Dermis blood vessel endothelial cell (primary cell): ENCODE results near the gene TARS1. TPM values are rescaled to one million over a fixed set of nuclear protein-coding genes. Genes with fewer than 3 reads are reported as not detected.
A peak's percentile ranks its signal among the peaks of the same experiment; 100 is the strongest.

Experiments used
- DNase-seq: peaks from one replicate; pipeline ENCODE4 v3.0.0; 2010
- total RNA-seq: library from RNA; depleted of rRNA; stranded (reverse); fragments of >200 nt; gene quantifications from 2 replicates; pipeline ENCODE4 v1.2.3, GENCODE V29; 2014

TARS1 gene
- total RNA-seq = 196 and 227 TPM in 2 replicates

- peak; percentile 100 for DNase-seq
Measured at GRCh38 chr5:33440482-33441240, at the start of gene TARS1. Gene TARS1, plus strand, starts transcription at chr5:33440965. Its CDS starts 122 bp downstream, at chr5:33441087.

GRCh38 chr5:33398501-33398900 lies 42.3 kb upstream of the TARS1 start:
- no peak for DNase-seq

DNA sequence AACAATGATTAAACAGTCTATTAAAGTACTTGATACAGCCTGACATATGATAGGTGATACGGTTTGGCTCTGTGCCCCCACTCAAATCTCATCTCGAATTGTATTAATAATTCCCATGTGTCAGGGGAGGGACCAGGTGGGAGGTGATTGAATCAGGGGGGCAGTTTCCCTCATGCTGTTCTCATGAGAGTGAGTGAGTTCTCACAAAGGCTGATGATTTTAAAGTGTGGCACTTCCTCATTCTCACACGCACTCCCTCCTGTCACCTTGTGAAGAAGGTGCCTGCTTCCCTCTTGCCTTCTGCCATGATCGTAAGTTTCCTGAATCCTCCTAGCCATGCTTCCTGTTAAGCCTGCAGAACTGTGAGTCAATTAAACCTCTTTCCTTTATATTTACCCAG lies 40.1 kb upstream of the TARS1 start:
- DNase-seq = peak; percentile 62

DNA sequence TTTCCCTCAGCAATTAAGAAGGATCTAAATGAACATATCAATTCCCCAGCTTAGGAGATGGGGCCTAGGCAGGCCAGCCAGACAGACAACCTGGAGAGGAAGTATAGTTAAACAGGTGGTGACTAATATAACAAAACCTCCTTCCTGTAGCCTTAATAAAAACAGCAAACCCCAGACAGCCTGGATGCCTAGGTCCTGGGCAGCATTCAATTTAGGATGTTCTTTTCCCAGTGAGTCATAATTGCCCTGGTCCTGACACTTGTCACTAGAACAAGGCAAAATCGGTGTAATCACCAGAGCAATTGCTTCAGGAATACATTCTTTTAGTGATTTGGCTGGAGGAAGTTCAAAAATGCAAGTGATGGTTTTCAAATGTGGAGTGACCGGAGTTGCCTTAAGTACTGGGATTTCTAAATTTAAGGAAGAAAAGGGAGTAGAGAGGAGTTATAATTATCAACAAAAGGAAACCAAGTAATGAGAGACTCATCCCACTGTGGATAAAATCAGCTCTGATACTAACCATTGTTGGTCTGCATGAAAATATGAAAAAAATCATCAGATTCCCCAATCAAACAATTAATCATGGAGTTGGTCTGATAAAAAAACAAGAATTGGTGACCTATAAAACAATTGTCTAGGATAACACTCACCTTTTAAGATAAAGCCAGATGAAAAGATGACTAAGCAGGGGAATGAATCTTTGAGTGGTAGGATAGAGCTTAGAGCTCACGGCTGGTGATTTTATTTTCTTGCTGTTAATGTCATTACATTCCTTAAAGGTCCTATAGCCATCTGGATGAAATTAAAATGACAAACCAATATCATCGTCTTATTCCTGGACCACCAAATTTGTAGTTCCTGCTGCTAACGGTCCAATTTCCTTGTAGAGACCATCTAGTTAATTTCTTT lies 39.0 kb upstream of the TARS1 start:
- peak; percentile 76 for DNase-seq

- DNase-seq = no peak
Measured at GRCh38 chr5:33403187-33403586, 37.6 kb upstream of the TARS1 start.

DNA sequence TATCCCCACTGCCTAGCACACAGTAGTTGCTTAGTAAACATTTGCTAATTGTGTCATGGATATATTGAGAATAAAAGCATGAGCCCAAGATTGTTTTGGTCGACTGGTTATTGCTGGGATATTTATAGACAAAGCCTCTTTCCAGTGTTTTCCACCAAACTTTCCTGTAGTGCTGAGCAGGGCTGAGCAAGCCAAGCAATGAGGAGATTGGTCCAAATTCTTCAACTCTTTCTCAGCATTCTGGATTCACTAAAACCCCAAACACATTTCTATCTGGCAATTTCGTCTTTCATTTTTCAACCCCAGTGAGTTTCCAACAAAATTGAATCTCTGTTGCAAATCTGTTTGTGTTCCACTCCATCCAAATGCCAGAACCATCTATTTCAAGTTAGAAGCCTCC lies 31.9 kb upstream of the TARS1 start:
- no peak for DNase-seq

DNA sequence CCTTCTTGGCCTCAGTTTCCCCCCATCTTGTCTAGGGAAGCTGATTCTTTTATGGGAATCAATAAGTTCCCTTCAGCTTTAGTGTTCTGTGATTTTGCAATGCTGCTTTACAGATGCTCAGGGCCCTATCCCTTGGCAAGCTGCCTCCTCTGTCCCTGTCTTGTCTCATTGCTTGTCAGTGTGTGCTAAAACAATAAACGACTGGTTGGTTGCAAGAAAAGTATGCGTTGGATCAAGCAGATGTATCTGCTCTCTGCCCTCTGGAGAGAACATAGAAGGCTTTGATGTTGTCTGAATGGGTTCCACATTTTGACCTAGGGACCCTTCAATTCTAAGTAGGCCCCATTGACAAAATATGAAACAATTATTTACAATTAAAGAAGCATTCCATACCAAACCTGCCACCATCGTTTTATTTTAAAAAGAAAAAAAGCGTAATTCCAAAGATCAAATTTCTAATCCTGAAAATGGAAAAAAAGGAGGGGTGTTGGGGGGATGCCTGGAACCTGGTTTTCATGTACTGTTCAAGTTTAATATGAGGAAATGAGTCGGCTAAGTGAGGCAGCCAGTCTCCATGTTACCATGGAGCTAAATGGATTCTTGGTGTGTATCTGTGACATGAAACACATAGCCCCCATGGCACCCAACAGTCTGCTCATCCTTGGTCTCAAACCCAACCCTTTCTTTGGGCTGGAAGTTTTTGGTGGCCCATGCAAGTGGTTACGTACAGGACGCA lies 31.2 kb upstream of the TARS1 start:
- DNase-seq = no peak

DNA sequence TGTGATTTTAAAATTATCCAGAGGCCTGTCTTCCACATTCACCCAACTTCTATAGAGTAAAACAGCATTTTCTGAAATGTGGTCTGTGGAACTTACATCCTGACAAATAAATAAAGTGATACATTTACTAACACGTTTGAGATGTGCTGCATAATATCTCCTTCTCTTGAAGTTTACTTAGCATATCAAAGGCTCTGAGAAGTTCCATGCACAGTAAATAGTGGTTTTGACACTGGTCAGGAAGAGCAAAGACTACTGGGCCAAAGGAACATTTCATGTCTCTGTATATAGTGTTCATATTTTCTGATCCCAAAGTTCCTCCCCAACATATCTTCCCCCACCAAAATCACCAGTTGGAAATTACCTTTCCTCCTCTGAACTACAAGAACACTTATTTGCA lies 30.5 kb upstream of the TARS1 start:
- no peak for DNase-seq

GRCh38 chr5:33411498-33411897 lies 29.3 kb upstream of the TARS1 start:
- DNase-seq = no peak

DNA sequence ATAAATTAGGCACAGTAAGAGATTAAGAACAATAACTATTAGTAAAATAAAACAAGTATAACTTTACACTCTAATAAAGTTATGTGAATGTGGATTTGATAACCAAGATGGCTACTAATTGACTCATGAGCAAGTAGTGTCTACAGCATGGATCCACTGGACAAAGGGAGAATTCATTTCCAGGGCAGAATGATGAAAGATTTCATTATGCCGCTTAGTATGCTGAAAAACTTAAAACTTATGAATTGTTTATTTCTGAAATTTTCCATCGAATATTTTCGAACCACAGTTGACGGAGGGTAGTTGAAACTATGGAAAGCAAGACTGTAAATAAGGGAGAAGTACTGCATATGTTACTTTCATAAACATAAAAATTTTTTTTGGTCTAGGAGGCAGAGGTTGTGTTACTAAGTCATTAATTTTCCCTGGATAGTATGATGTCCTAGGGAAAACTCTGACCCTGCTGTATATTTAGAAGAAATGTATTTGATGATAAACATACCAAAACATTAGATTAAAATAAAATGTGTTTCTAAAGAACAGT lies 24.9 kb upstream of the TARS1 start:
- no peak for DNase-seq

DNA sequence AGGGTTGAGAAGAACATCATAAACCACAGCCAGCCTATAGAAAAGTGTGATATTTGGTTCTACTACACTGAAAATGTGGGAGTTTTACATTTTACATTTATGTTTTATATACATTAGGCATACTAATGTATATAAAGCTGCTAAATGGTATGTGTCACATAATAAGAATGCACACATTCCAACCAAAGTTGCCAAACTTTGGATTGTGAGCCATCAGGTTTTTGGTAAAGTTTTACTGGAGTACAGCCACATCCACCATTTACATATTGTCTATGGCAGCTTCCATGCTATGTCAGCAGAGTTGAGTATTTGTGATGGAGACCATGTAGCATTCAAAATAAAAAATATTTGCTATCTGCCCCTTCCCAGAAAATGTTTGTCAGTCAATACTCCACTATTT lies 23.1 kb upstream of the TARS1 start:
- no peak for DNase-seq

DNA sequence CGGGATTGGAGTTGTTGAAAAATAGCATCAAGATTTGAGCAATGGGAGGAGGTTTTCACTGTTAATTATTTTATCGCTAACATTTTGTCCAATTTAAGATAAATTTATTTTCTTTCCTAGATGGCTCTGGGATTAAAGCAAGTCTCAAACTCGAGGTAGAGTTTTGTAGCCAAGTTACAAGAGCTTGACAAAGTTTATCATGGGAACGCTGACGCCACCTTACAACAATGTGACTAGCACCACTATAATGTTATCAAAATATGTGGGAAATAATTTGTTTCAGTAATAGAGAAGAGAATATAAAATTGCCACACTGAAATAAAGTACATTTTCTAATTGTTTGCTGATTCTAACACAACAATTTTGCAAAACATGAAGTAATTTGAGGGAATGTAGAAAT lies 19.8 kb upstream of the TARS1 start:
- no peak for DNase-seq

GRCh38 chr5:33422191-33422590 lies 18.6 kb upstream of the TARS1 start:
- no peak for DNase-seq

GRCh38 chr5:33423018-33423630 lies 17.6 kb upstream of the TARS1 start:
- DNase-seq = peak; percentile 71

DNA sequence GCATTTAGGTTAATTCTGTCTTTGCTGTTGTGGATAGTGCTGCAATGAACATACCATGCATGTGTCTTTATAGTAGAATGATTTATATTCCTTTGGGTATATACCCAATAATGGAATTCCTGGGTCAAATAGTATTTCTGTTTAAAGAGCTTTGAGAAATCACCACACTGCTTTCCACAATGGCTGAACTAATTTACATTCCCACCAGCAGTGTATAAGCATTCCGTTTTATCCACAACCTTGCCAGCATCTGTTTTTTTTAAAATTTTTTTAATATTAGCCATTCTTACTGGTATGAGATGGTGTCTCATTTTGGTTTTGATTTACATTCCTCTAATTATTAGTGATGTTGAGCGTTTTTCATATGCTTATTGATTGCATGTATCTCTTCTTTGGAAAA lies 15.5 kb upstream of the TARS1 start:
- DNase-seq = no peak

DNA sequence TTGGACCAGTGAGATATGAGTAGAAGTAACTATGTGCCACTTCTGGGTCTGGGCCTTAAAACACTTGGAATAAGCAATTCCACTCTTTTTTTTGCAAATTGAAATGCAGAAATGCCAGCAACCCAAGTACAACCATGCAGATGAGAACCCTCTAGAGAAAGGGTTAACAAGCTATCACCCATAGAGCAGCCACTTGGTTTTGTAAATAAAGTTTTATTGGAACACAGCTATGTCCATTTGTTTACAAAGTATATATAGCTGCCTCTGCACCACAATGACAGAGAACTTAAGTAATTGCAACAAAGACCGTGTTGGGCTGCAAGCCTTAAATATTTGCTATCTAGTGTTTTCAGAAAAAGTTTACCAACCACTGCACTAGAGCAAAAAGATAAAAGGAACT lies 9.8 kb upstream of the TARS1 start:
- no peak for DNase-seq

DNA sequence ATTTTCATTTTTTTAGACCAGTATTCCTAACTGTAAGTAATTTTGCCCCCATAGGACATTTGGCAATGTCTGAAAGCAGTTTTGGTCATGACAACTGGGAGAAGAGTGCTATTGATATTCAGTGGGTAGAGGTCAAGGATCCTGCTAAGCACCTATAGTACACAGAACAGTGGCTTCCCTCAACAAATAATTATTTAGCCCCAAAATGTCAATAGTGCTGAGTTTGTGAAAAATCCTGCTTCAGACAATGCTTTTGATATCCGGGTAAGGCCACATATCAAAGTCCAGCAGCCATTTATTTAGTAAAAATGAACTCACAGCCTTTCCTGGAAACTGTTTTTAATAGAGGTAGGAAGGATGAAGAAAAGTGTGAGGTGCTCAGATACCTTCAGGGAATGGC lies 8.1 kb upstream of the TARS1 start:
- no peak for DNase-seq

DNA sequence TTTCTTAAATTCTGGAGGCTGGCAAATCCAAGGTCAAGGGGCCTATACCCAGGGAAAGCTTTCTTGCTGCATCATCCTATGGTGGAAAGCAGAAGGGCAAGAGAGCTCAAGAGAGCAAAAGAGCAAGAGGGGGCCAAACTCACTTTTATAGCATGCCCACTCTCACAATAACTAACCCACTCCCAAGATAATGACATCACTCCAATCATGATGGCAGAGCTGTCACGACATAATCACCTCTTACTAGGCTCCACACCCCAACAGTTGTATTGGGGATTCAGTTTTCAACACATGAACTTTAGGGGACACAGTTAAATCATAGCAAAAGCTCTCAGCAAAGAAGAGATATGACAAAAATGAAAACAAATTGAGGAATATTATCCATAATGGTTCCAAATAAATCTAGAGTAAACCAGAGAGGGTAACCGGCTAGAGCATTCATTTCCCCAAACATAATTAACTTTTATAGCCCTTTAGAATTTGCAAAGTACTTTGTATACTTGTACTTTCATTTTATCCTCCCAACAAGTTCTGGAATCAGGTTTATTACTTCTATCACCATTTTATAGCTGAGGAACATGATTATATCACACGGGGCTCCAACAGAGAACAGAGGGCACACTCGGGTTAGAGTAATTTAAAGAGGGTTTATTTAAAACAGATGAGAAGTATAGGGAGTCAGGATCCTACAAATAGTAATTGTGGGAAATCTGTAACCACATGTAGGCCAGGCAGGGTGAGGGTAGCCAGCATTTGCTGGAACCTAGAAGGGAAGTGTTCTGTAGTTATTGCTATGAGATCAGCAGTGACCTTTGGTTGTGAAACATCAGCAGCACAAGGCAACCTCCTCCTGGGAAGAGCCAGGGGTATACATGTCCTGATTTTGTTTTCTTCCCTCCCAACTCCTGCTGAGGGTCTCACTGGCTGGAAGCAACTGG lies 7.2 kb upstream of the TARS1 start:
- no peak for DNase-seq

GRCh38 chr5:33435893-33436490 lies 4.8 kb upstream of the TARS1 start:
- DNase-seq = peak; percentile 86

DNA sequence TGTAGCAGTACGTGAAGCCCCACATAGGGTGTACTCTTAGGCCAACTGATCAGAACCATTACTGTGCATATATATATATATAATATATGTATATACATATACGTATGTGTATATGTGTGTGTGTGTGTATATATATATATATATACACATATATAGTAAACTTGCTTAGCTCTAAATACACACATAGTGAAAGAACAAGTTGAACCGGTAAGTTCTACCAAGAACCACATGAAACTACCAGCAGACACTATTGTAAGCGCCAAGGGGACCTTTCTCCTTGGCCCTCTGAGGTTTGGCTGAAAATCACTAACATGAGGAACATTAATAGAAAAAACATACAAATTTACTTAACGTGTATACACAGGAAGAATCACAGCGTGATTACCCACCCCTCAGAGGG lies 1.8 kb upstream of the TARS1 start:
- DNase-seq = no peak
